ENCODE measurements around the gene R3HDM2. TPM values are rescaled to one million over a fixed set of nuclear protein-coding genes. Genes with fewer than 3 reads are reported as not detected.
"Not testable (repeated sequence)": the region's sequence is repeated elsewhere in the genome, so short reads cannot be mapped to it uniquely, and the experiment has no call there.

The R3HDM2 gene
- total RNA-seq, 1 donor from 2014 or later, result 89.6 TPM

- ATAC-seq, result no peak
- no peak for DNase-seq (ENCODE audit: low spot score)
- intact Hi-C loops (cut with DNase I), result no loop called here
Observed at GRCh38 chr12:57456145-57456700, 25.4 kb upstream of the R3HDM2 start.

GRCh38 chr12:57455374-57456144 lies 24.7 kb upstream of the R3HDM2 start:
- intact Hi-C loops (cut with DNase I), result no loop called here
- ATAC-seq (no peak), DNase-seq (ENCODE audit: low spot score) (no peak)

- DNase-seq (ENCODE audit: low spot score), result no peak
- ATAC-seq, result peak; percentile 43
- intact Hi-C loops (cut with DNase I), result loop anchor here (5.0 kb wide), 2 partner anchors 147 to 192 kb away; no protein-coding TSS in a partner anchor
Observed at GRCh38 chr12:57454566-57455373, 23.9 kb upstream of the R3HDM2 start, which contains the start of gene INHBE. TSS of gene INHBE (plus strand) at chr12:57455307. CDS start at chr12:57455537, 230 bp downstream.

- DNase-seq (ENCODE audit: low spot score) (no peak), ATAC-seq (no peak)
- intact Hi-C loops (cut with DNase I), result loop anchor here (5.0 kb wide), 2 partner anchors 147 to 192 kb away; no protein-coding TSS in a partner anchor
Observed at GRCh38 chr12:57454213-57454565, 23.3 kb upstream of the R3HDM2 start.

- peak; percentile 90 for DNase-seq (ENCODE audit: low spot score)
- intact Hi-C loops (cut with DNase I), result loop anchor here (5.0 kb wide), 2 partner anchors 146 to 191 kb away; no protein-coding TSS in a partner anchor
- peak; percentile 78 for ATAC-seq
Observed at GRCh38 chr12:57452937-57453509, 22.2 kb upstream of the R3HDM2 start.

GRCh38 chr12:57452181-57452936 lies 21.5 kb upstream of the R3HDM2 start:
- ATAC-seq, result no peak
- intact Hi-C loops (cut with DNase I), result loop anchor here (5.0 kb wide), 2 partner anchors 145 to 190 kb away; no protein-coding TSS in a partner anchor
- no peak for DNase-seq (ENCODE audit: low spot score)

- DNase-seq (ENCODE audit: low spot score) (no peak), ATAC-seq (no peak)
- intact Hi-C loops (cut with DNase I), result loop anchor here (5.0 kb wide), 2 partner anchors 144 to 189 kb away; no protein-coding TSS in a partner anchor
Observed at GRCh38 chr12:57451233-57451778, 20.5 kb upstream of the R3HDM2 start.

- ATAC-seq (no peak), DNase-seq (ENCODE audit: low spot score) (no peak)
- intact Hi-C loops (cut with DNase I), result loop anchor here (5.0 kb wide), 2 partner anchors 143 to 188 kb away; no protein-coding TSS in a partner anchor
Observed at GRCh38 chr12:57450057-57450456, 19.2 kb upstream of the R3HDM2 start.

- no peak for ATAC-seq
- no peak for DNase-seq (ENCODE audit: low spot score)
- intact Hi-C loops (cut with DNase I), result no loop called here
Observed at GRCh38 chr12:57449375-57449774, 18.5 kb upstream of the R3HDM2 start.

- intact Hi-C loops (cut with DNase I), result no loop called here
- ATAC-seq (no peak), DNase-seq (ENCODE audit: low spot score) (no peak)
Observed at GRCh38 chr12:57448669-57449068, 17.8 kb upstream of the R3HDM2 start.

- DNase-seq (ENCODE audit: low spot score), result no peak
- intact Hi-C loops (cut with DNase I), result no loop called here
- ATAC-seq, result no peak
Observed at GRCh38 chr12:57446292-57446960, 15.6 kb upstream of the R3HDM2 start.

- ATAC-seq (no peak), DNase-seq (ENCODE audit: low spot score) (no peak)
- intact Hi-C loops (cut with DNase I), result no loop called here
Observed at GRCh38 chr12:57444744-57445143, 13.9 kb upstream of the R3HDM2 start.

GRCh38 chr12:57444337-57444736 lies 13.5 kb upstream of the R3HDM2 start:
- intact Hi-C loops (cut with DNase I); ATAC-seq; DNase-seq (ENCODE audit: low spot score): not testable (repeated sequence)

- intact Hi-C loops (cut with DNase I), result no loop called here
- ATAC-seq (no peak), DNase-seq (ENCODE audit: low spot score) (no peak)
Observed at GRCh38 chr12:57441846-57442427, 11.1 kb upstream of the R3HDM2 start.

GRCh38 chr12:57441393-57441792 lies 10.6 kb upstream of the R3HDM2 start:
- DNase-seq (ENCODE audit: low spot score); ATAC-seq; intact Hi-C loops (cut with DNase I): not testable (repeated sequence)

- no peak for DNase-seq (ENCODE audit: low spot score)
- no peak for ATAC-seq
- intact Hi-C loops (cut with DNase I), result no loop called here
Observed at GRCh38 chr12:57439762-57440266, 9.0 kb upstream of the R3HDM2 start.

- ATAC-seq, result no peak
- DNase-seq (ENCODE audit: low spot score), result no peak
- intact Hi-C loops (cut with DNase I), result no loop called here
Observed at GRCh38 chr12:57438400-57438799, 7.6 kb upstream of the R3HDM2 start.
